Measurements from ENCODE around the gene XG. TPM values are rescaled to one million over a fixed set of nuclear protein-coding genes. Genes with fewer than 3 reads are reported as not detected.

The XG gene
- total and polyA plus RNA-seq, 9 of the 15 experiments (the other 6 are each of a cell fraction or from before 2014, with no cell fraction given), result 0.03 to 0.12 TPM; not detected in 7

- TF ChIP-seq, protein P1, sequence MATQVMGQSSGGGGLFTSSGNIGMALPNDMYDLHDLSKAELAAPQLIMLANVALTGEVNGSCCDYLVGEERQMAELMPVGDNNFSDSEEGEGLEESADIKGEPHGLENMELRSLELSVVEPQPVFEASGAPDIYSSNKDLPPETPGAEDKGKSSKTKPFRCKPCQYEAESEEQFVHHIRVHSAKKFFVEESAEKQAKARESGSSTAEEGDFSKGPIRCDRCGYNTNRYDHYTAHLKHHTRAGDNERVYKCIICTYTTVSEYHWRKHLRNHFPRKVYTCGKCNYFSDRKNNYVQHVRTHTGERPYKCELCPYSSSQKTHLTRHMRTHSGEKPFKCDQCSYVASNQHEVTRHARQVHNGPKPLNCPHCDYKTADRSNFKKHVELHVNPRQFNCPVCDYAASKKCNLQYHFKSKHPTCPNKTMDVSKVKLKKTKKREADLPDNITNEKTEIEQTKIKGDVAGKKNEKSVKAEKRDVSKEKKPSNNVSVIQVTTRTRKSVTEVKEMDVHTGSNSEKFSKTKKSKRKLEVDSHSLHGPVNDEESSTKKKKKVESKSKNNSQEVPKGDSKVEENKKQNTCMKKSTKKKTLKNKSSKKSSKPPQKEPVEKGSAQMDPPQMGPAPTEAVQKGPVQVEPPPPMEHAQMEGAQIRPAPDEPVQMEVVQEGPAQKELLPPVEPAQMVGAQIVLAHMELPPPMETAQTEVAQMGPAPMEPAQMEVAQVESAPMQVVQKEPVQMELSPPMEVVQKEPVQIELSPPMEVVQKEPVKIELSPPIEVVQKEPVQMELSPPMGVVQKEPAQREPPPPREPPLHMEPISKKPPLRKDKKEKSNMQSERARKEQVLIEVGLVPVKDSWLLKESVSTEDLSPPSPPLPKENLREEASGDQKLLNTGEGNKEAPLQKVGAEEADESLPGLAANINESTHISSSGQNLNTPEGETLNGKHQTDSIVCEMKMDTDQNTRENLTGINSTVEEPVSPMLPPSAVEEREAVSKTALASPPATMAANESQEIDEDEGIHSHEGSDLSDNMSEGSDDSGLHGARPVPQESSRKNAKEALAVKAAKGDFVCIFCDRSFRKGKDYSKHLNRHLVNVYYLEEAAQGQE (IDR thresholded peaks at IDR 0.05; ENCODE audit: borderline replicate concordance), result 0 out of 2 replicates have a peak, but pooled peaks have one; percentile 9
- TF ChIP-seq, protein P1 (CRISPR knock-in tag; IDR thresholded peaks at IDR 0.05; ENCODE audit: low read depth), result no peak
- TF ChIP-seq NCOA2 (IDR thresholded peaks at IDR 0.05; ENCODE audit: partially characterized antibody in 2 of 2), result no peak
- TF ChIP-seq SMARCC2 (IDR thresholded peaks at IDR 0.05; ENCODE audit: low read depth), result no peak
- TF ChIP-seq HMG20B (CRISPR knock-in tag; IDR thresholded peaks at IDR 0.05), result no peak
- TF ChIP-seq JUND (IDR thresholded peaks at IDR 0.05; ENCODE audit: borderline replicate concordance, low read depth, low read length), result no peak
- TF ChIP-seq JUND (tag; IDR thresholded peaks at IDR 0.05; ENCODE audit: borderline replicate concordance, low read depth, low read length), result peak; percentile 45; the same call in 1 of the 3 replicates
- no peak for TF ChIP-seq ZKSCAN1 (IDR thresholded peaks at IDR 0.05; ENCODE audit: low read depth, low read length)
- TF ChIP-seq ZNF253 (CRISPR knock-in tag; conservative IDR thresholded peaks at IDR 0.05), result no peak
- no peak for TF ChIP-seq ATF1 (CRISPR knock-in tag; IDR thresholded peaks at IDR 0.05)
- no peak for TF ChIP-seq ATF1 (tag; IDR thresholded peaks at IDR 0.05)
- no peak for TF ChIP-seq ILK (tag; IDR thresholded peaks at IDR 0.05; ENCODE audit: borderline replicate concordance, low read depth)
- TF ChIP-seq, protein P2, sequence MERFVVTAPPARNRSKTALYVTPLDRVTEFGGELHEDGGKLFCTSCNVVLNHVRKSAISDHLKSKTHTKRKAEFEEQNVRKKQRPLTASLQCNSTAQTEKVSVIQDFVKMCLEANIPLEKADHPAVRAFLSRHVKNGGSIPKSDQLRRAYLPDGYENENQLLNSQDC (CRISPR knock-in tag; IDR thresholded peaks at IDR 0.05), result no peak
- TF ChIP-seq RAD21 (CRISPR knock-in tag; conservative IDR thresholded peaks at IDR 0.05 in 1 of 2, IDR thresholded peaks at IDR 0.05 in 1 of 2), result 0 out of 4 replicates have a peak, but pooled peaks of 1 of the 2 experiments have one; percentile 23
- no peak for TF ChIP-seq GABPB1 (CRISPR knock-in tag; IDR thresholded peaks at IDR 0.05)
- TF ChIP-seq SRF (CRISPR knock-in tag; IDR thresholded peaks at IDR 0.05), result no peak
- no peak for TF ChIP-seq ZMIZ1 (IDR thresholded peaks at IDR 0.05; ENCODE audit: low read depth in 2 of 2, low read length in 2 of 2)
- no peak for TF ChIP-seq RUNX1 (IDR thresholded peaks at IDR 0.05; ENCODE audit: low read depth)
These were observed 44.5 kb upstream of the XG start (continued) for GRCh38 chrX:2707334-2707760.
